GM12878 (cell line): ENCODE measurements around the gene B9D1. TPM values are rescaled to one million over a fixed set of nuclear protein-coding genes. Genes with fewer than 3 reads are reported as not detected.

Experiments used
- ATAC-seq: fragments of 200-7000 bp; cut with Tn5 transposase; 3 replicates; pipeline ENCODE4 v1.9.1; 2020; ENCODE audit warnings: mild to moderate bottlenecking, moderate library complexity
- BruUV-seq: library from RNA; stranded (reverse); fragments of 400-500 nt; replicated peaks from 2 replicates; lab custom pipeline; 2021; lab: Mats Ljungman, UMichigan
- CTCF ChIA-PET: fragments of 300-600 bp; sonication (Branson Sonifier 250); formaldehyde crosslinking; extraction: SDS; loops from one replicate; lab custom pipeline; 2021; ENCODE audit warnings: inconsistent platforms; lab: Yijun Ruan, JAX
- POLR2A ChIA-PET: fragments of 350-600 bp; formaldehyde crosslinking; extraction: SDS; loops from one replicate; lab custom pipeline; 2021; ENCODE audit warnings: inconsistent platforms; lab: Charles Lee
- RAD21 ChIA-PET: fragments of 300-600 bp; sonication (Branson Sonifier 250); formaldehyde crosslinking; loops from one replicate; lab custom pipeline; 2023; ENCODE audit warnings: antibody characterized with exemption; ENCODE audit not compliant: unreplicated experiment; lab: Charles Lee
- SMC1A ChIA-PET: fragments of 300-600 bp; sonication (Branson Sonifier 250); formaldehyde crosslinking; loops from one replicate; lab custom pipeline; 2023; ENCODE audit not compliant: unreplicated experiment, uncharacterized antibody; lab: Charles Lee
- DNase-seq: peaks from one replicate; pipeline ENCODE4 v3.0.0-alpha.2; 2011; ENCODE audit warnings: low read depth, low spot score
- FAIRE-seq: peaks from 3 replicates; lab custom pipeline; 2011; peaks lifted over from hg19 to GRCh38; lab: Jason Lieb, UNC
- H2AFZ ChIP-seq: 2 replicates; pipeline ENCODE4 v1.6.0; 2011; ENCODE audit warnings: low read depth, low read length, control low read depth; ENCODE audit not compliant: control insufficient read depth
- H3K27ac ChIP-seq: 2 replicates; pipeline ENCODE4 v1.5.1; 2011; ENCODE audit warnings: control low read depth; ENCODE audit not compliant: control insufficient read depth, insufficient read depth
- H3K27me3 ChIP-seq, 2 experiments: replicated peaks in 1 of 2; 2 replicates each; pipeline versions ENCODE4 v1.6.0 to v1.6.1; 2011; ENCODE audit warnings: low read length in 1 of 2; ENCODE audit not compliant: control insufficient read depth in 2 of 2, insufficient read depth in 2 of 2
- H3K36me3 ChIP-seq, 2 experiments: 2 replicates each; pipeline ENCODE4 v1.5.1; 2011; ENCODE audit warnings: low read length in 1 of 2; ENCODE audit not compliant: control insufficient read depth in 2 of 2, insufficient read depth in 2 of 2
- H3K4me1 ChIP-seq: 2 replicates; pipeline ENCODE4 v1.6.1; 2011; ENCODE audit warnings: mild to moderate bottlenecking, low read length, moderate library complexity, mixed read lengths; ENCODE audit not compliant: control insufficient read depth, insufficient read depth
- H3K4me2 ChIP-seq: 2 replicates; pipeline ENCODE4 v1.6.0; 2011; ENCODE audit warnings: control low read depth; ENCODE audit not compliant: control insufficient read depth, insufficient read depth
- H3K4me3 ChIP-seq: fragments of 200-600 bp; sonication (generic); 2 replicates; pipeline ENCODE4 v1.5.1; 2016
- H3K79me2 ChIP-seq: 2 replicates; pipeline ENCODE4 v1.6.0; 2011; ENCODE audit warnings: low read length; ENCODE audit not compliant: control insufficient read depth, insufficient read depth
- H3K9ac ChIP-seq: 2 replicates; pipeline ENCODE4 v1.8.0; 2011; ENCODE audit warnings: low read length, control low read depth, mixed read lengths; ENCODE audit not compliant: control insufficient read depth, insufficient read depth
- H3K9me3 ChIP-seq: replicated peaks from 3 replicates; pipeline ENCODE4 v1.5.1; 2011; ENCODE audit warnings: mild to moderate bottlenecking, low read length; ENCODE audit not compliant: control insufficient read depth, insufficient read depth
- H4K20me1 ChIP-seq: 2 replicates; pipeline ENCODE4 v1.6.0; 2011; ENCODE audit not compliant: control insufficient read depth, insufficient read depth
- EGR1 ChIP-seq, 2 experiments: IDR thresholded peaks; 1 replicate in 1 of 2; 2 replicates in 1 of 2; pipeline ENCODE4 v1.6.1; 2011 to 2012; ENCODE audit warnings: low read depth in 2 of 2, low read length in 2 of 2, borderline replicate concordance in 1 of 2, mild to moderate bottlenecking in 1 of 2, moderate library complexity in 1 of 2
- FOXK2 ChIP-seq: fragments of 450-650 bp; IDR thresholded peaks from 2 replicates; pipeline ENCODE4 v1.6.1; 2017; ENCODE audit warnings: mild to moderate bottlenecking, moderate library complexity
- NFYB ChIP-seq: IDR thresholded peaks from 2 replicates; pipeline ENCODE4 v1.6.1; 2011; ENCODE audit warnings: low read depth, mild to moderate bottlenecking, low read length, improper control_type of control experiment, moderate library complexity; ENCODE audit not compliant: insufficient read depth
- PKNOX1 ChIP-seq: fragments of 450-650 bp; IDR thresholded peaks from 2 replicates; pipeline ENCODE4 v1.6.1; 2016; ENCODE audit warnings: mild to moderate bottlenecking
- PML ChIP-seq: IDR thresholded peaks from 2 replicates; pipeline ENCODE4 v1.6.1; 2012; ENCODE audit warnings: low read length, inconsistent platforms
- RAD21 ChIP-seq: IDR thresholded peaks from 2 replicates; pipeline ENCODE4 v1.6.1; 2011; ENCODE audit warnings: mild to moderate bottlenecking, low read depth, low read length, moderate library complexity; ENCODE audit not compliant: insufficient read depth
- SMARCA5 ChIP-seq: fragments of 450-650 bp; IDR thresholded peaks from 2 replicates; pipeline ENCODE4 v1.6.1; 2017; ENCODE audit warnings: mild to moderate bottlenecking
- YY1 ChIP-seq: IDR thresholded peaks from 2 replicates; pipeline ENCODE4 v1.6.1; 2011; ENCODE audit warnings: low read depth, mild to moderate bottlenecking, low read length
- WGBS: methylation state at CpG from one replicate; pipeline ENCODE4 v1.1.6; 2016; ENCODE audit warnings: low lambda C conversion rate; ENCODE audit not compliant: insufficient replicate concordance, insufficient coverage; ENCODE audit errors: missing lambda C conversion rate; 5-methylcytosine and 5-hydroxymethylcytosine counted together
- in situ Hi-C: fragments of 300-500 bp; cut with MboI; formaldehyde crosslinking; loops from 9 replicates; pipeline ENCODE4 v1.14.3; 2018; ENCODE audit warnings: mixed read lengths
- intact Hi-C: fragments of 100-400 bp; cut with micrococcal nuclease; formaldehyde crosslinking; loops from one replicate; pipeline ENCODE4 v1.14.2; 2022; ENCODE audit not compliant: unreplicated experiment
- polyA plus RNA-seq, 11 experiments: library from polyadenylated mRNA; depleted of rRNA in 4 of 11; unstranded in 6 of 11; stranded (reverse) in 5 of 11; fragments of >200 nt; fragmentation: Nextera tagmentation in 4 of 11; fragmentation: Illumina TruSeq in 1 of 11; extraction: Ambion mirVana in 4 of 11; extraction: Trizol in 1 of 11; gene quantifications; 1 replicate in 1 of 11; 2 replicates in 10 of 11; pipeline versions ENCODE4 v1.2.1 to v1.2.3, GENCODE V29; 2011 to 2016; ENCODE audit warnings: inconsistent platforms in 2 of 11, missing spikeins in 2 of 11, low read depth in 1 of 11
- total RNA-seq, 4 experiments: library from RNA; depleted of rRNA in 3 of 4; stranded (reverse); fragments of >200 nt in 3 of 4; fragmentation: Illumina TruSeq in 1 of 4; extraction: Trizol in 1 of 4; gene quantifications; 2 replicates each; pipeline versions ENCODE4 v1.2.1 to v1.2.3, GENCODE V29; 2013 to 2021
- TF ChIP-seq, protein P1 (sequence below): IDR thresholded peaks from 2 replicates; pipeline ENCODE4 v1.6.1; 2012; ENCODE audit warnings: low read length, inconsistent platforms
- TF ChIP-seq, protein P2 (sequence below): fragments of 450-650 bp; IDR thresholded peaks from 2 replicates; pipeline ENCODE4 v1.6.1; 2017; ENCODE audit warnings: antibody characterized with exemption, mild to moderate bottlenecking, moderate library complexity
- TF ChIP-seq, protein P3 (sequence below): fragments of 450-650 bp; IDR thresholded peaks from 2 replicates; pipeline ENCODE4 v1.6.1; 2017; ENCODE audit warnings: mild to moderate bottlenecking

B9D1 gene
- total and polyA plus RNA-seq, 10 of the 15 experiments (the other 5 are each of a cell fraction or from before 2014, with no cell fraction given): 5.9 to 18.3 (median 9.8) TPM

GRCh38 chr17:19308398-19308797, 54.1 kb downstream of the B9D1 start:
- Histone ChIP-seq H3K79me2 (no peaks in the 10 kb centered on the region), H3K9ac (no peak overlapping the region)
- intact Hi-C loops: no loop called here

More at GRCh38 chr17:19308398-19308797, 54.1 kb downstream of the B9D1 start:
- no TSS peak for BruUV-seq
- no peak for FAIRE-seq
- no peak for DNase-seq
- 76% methylated on average over 8 of the region's 8 CpGs for WGBS
- no peak overlapping the region for H3K27ac ChIP-seq
- RAD21 ChIA-PET: no interaction called here
- no peak overlapping the region for H3K4me3 ChIP-seq
- no peak for ATAC-seq
- in situ Hi-C loops: no loop called here
- H3K4me1 ChIP-seq: peaks cover 38% of the 10 kb centered on the region
- H3K36me3 ChIP-seq: no peaks in the 10 kb centered on the region; a peak in 1 of 4 replicates
- H3K4me2 ChIP-seq: no peak overlapping the region
- no peak overlapping the region for H2AFZ ChIP-seq
- SMC1A ChIA-PET: interaction anchor here (1.7 kb wide), 1 partner anchor 24 kb away, joined by 4 read pairs; no protein-coding TSS in a partner anchor
- POLR2A ChIA-PET: no interaction called here
- no peaks in the 10 kb centered on the region; a peak in 1 of 4 replicates for H3K27me3 ChIP-seq
- CTCF ChIA-PET: interaction anchor here (0.6 to 2.1 kb wide), 3 partner anchors 15 to 64 kb away, joined by 3 to 9 read pairs (median 3); no protein-coding TSS in a partner anchor
- TF ChIP-seq, protein P1, sequence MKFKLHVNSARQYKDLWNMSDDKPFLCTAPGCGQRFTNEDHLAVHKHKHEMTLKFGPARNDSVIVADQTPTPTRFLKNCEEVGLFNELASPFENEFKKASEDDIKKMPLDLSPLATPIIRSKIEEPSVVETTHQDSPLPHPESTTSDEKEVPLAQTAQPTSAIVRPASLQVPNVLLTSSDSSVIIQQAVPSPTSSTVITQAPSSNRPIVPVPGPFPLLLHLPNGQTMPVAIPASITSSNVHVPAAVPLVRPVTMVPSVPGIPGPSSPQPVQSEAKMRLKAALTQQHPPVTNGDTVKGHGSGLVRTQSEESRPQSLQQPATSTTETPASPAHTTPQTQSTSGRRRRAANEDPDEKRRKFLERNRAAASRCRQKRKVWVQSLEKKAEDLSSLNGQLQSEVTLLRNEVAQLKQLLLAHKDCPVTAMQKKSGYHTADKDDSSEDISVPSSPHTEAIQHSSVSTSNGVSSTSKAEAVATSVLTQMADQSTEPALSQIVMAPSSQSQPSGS: no peak
- TF ChIP-seq FOXK2 (no peak), NFYB (no peak), PML (no peak), SMARCA5 (no peak), YY1 (no peak), RAD21 (no peak), EGR1 (IDR thresholded peaks at IDR 0.05; ENCODE audit: borderline replicate concordance in 1 of 2, low read depth in 2 of 2, low read length in 2 of 2) (no peak), PKNOX1 (no peak)
- TF ChIP-seq, protein P2, sequence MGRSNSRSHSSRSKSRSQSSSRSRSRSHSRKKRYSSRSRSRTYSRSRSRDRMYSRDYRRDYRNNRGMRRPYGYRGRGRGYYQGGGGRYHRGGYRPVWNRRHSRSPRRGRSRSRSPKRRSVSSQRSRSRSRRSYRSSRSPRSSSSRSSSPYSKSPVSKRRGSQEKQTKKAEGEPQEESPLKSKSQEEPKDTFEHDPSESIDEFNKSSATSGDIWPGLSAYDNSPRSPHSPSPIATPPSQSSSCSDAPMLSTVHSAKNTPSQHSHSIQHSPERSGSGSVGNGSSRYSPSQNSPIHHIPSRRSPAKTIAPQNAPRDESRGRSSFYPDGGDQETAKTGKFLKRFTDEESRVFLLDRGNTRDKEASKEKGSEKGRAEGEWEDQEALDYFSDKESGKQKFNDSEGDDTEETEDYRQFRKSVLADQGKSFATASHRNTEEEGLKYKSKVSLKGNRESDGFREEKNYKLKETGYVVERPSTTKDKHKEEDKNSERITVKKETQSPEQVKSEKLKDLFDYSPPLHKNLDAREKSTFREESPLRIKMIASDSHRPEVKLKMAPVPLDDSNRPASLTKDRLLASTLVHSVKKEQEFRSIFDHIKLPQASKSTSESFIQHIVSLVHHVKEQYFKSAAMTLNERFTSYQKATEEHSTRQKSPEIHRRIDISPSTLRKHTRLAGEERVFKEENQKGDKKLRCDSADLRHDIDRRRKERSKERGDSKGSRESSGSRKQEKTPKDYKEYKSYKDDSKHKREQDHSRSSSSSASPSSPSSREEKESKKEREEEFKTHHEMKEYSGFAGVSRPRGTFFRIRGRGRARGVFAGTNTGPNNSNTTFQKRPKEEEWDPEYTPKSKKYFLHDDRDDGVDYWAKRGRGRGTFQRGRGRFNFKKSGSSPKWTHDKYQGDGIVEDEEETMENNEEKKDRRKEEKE: no peak
- TF ChIP-seq, protein P3, sequence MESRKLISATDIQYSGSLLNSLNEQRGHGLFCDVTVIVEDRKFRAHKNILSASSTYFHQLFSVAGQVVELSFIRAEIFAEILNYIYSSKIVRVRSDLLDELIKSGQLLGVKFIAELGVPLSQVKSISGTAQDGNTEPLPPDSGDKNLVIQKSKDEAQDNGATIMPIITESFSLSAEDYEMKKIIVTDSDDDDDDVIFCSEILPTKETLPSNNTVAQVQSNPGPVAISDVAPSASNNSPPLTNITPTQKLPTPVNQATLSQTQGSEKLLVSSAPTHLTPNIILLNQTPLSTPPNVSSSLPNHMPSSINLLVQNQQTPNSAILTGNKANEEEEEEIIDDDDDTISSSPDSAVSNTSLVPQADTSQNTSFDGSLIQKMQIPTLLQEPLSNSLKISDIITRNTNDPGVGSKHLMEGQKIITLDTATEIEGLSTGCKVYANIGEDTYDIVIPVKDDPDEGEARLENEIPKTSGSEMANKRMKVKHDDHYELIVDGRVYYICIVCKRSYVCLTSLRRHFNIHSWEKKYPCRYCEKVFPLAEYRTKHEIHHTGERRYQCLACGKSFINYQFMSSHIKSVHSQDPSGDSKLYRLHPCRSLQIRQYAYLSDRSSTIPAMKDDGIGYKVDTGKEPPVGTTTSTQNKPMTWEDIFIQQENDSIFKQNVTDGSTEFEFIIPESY: no peak
- peaks cover 3% of the 10 kb centered on the region; the same call in 1 of the 2 replicates for H4K20me1 ChIP-seq
- H3K9me3 ChIP-seq: no peaks in the 10 kb centered on the region
